Vagina (tissue), 2 donors: Measurements from ENCODE around the gene NLGN1.

Experiments
- CTCF ChIP-seq, 3 experiments: fragments of 450-650 bp in 2 of 3; fragments of 200-600 bp in 1 of 3; sonication (generic) in 1 of 3; IDR thresholded peaks; one replicate each; pipeline ENCODE4 v1.5.1; 2017 to 2019; ENCODE audit warnings: antibody characterized with exemption in 3 of 3, mild to moderate bottlenecking in 2 of 3, moderate library complexity in 2 of 3
- POLR2AphosphoS5 ChIP-seq, 2 donors: sonication (generic); formaldehyde crosslinking; IDR thresholded peaks; one replicate each; pipeline ENCODE4 v1.9.0; 2017; ENCODE audit warnings: antibody characterized with exemption in 2 of 2, mild to moderate bottlenecking in 2 of 2, low read depth in 1 of 2; ENCODE audit not compliant: insufficient read depth in 1 of 2

- TF ChIP-seq POLR2AphosphoS5 (IDR thresholded peaks at IDR 0.05; ENCODE audit: insufficient read depth in 1 of 2, low read depth in 1 of 2): no peak
- no peak for TF ChIP-seq CTCF (IDR thresholded peaks at IDR 0.05)
Measured at GRCh38 chr3:174132421-174133042, 735.0 kb downstream of the NLGN1 start.
